Nephron (organoid): ENCODE data around the gene FGFR2.
A peak's percentile ranks its signal among the peaks of the same experiment; 100 is the strongest.

ENCODE experiments used
- H3K27ac Mint-ChIP-seq, 3 experiments: 2 replicates each; pipeline ENCODE4 v1.8.0; 2020; ENCODE audit warnings: mixed read lengths in 3 of 3, mild to moderate bottlenecking in 2 of 3, moderate library complexity in 1 of 3
- H3K27me3 Mint-ChIP-seq: 2 replicates; pipeline ENCODE4 v1.8.0; 2021; ENCODE audit warnings: low read depth, mild to moderate bottlenecking, moderate library complexity, mixed read lengths
- H3K36me3 Mint-ChIP-seq: 2 replicates; pipeline ENCODE4 v1.8.0; 2020; ENCODE audit warnings: low read depth, mixed read lengths
- H3K4me1 Mint-ChIP-seq: 2 replicates; pipeline ENCODE4 v1.8.0; 2020; ENCODE audit warnings: mixed read lengths
- H3K4me3 Mint-ChIP-seq, 3 experiments: 2 replicates each; pipeline ENCODE4 v1.8.0; 2020; ENCODE audit warnings: mild to moderate bottlenecking in 3 of 3, mixed read lengths in 3 of 3, moderate library complexity in 2 of 3
- H3K9me3 Mint-ChIP-seq: 2 replicates; pipeline ENCODE4 v1.8.0; 2020; ENCODE audit warnings: mixed read lengths
- CTCF ChIP-seq, 3 experiments: fragments of 200-600 bp; sonication (generic); IDR thresholded peaks; one replicate each; pipeline ENCODE4 v1.5.0; 2021; ENCODE audit warnings: antibody characterized with exemption in 3 of 3; ENCODE audit not compliant: unreplicated experiment in 3 of 3

Gene FGFR2

GRCh38 chr10:121639416-121639815 lies 41.2 kb upstream of the FGFR2 start:
- no peak for TF ChIP-seq CTCF (IDR thresholded peaks at IDR 0.05; ENCODE audit: unreplicated experiment in 3 of 3)
- peaks cover 10% of the 10 kb centered on the region for H3K36me3 Mint-ChIP-seq
- no peak overlapping the region for H3K4me3 Mint-ChIP-seq
- H3K9me3 Mint-ChIP-seq, result peaks cover 37% of the 10 kb centered on the region
- no peaks in the 10 kb centered on the region for H3K4me1 Mint-ChIP-seq
- H3K27ac Mint-ChIP-seq, result no peak overlapping the region
- peaks cover 14% of the 10 kb centered on the region for H3K27me3 Mint-ChIP-seq

- H3K4me3 Mint-ChIP-seq, result no peak overlapping the region
- H3K9me3 Mint-ChIP-seq, result peaks cover 34% of the 10 kb centered on the region
- peaks cover 6% of the 10 kb centered on the region for H3K27me3 Mint-ChIP-seq
- no peak for TF ChIP-seq CTCF (IDR thresholded peaks at IDR 0.05; ENCODE audit: unreplicated experiment in 3 of 3)
- H3K4me1 Mint-ChIP-seq, result no peaks in the 10 kb centered on the region
- H3K27ac Mint-ChIP-seq, result no peak overlapping the region
- H3K36me3 Mint-ChIP-seq, result peaks cover 10% of the 10 kb centered on the region
Observed at GRCh38 chr10:121637437-121637836, 39.2 kb upstream of the FGFR2 start.

- Mint-ChIP-seq H3K36me3 (peaks cover 7% of the 10 kb centered on the region), H3K4me3 (no peak overlapping the region), H3K27ac (no peak overlapping the region), H3K9me3 (peaks cover 12% of the 10 kb centered on the region), H3K4me1 (peaks cover 23% of the 10 kb centered on the region), H3K27me3 (peaks cover 22% of the 10 kb centered on the region)
- no peak for TF ChIP-seq CTCF (IDR thresholded peaks at IDR 0.05; ENCODE audit: unreplicated experiment in 3 of 3)
Observed at GRCh38 chr10:121633056-121633455, 34.8 kb upstream of the FGFR2 start.

GRCh38 chr10:121631365-121632029 lies 33.3 kb upstream of the FGFR2 start:
- H3K27me3 Mint-ChIP-seq, result peaks cover 31% of the 10 kb centered on the region
- no peak for TF ChIP-seq CTCF (IDR thresholded peaks at IDR 0.05; ENCODE audit: unreplicated experiment in 3 of 3)
- peak overlapping the region; percentile 45 to 69 (median 52) for H3K27ac Mint-ChIP-seq
- H3K4me1 Mint-ChIP-seq, result peaks cover 32% of the 10 kb centered on the region
- no peak overlapping the region for H3K4me3 Mint-ChIP-seq
- H3K9me3 Mint-ChIP-seq, result peaks cover 2% of the 10 kb centered on the region
- no peaks in the 10 kb centered on the region for H3K36me3 Mint-ChIP-seq

GRCh38 chr10:121628859-121629258 lies 30.6 kb upstream of the FGFR2 start:
- Mint-ChIP-seq H3K36me3 (no peaks in the 10 kb centered on the region), H3K9me3 (no peaks in the 10 kb centered on the region), H3K4me3 (no peak overlapping the region), H3K4me1 (peaks cover 32% of the 10 kb centered on the region), H3K27ac (peak overlapping the region; percentile 9 to 48 (median 21)), H3K27me3 (peaks cover 40% of the 10 kb centered on the region)
- TF ChIP-seq CTCF (IDR thresholded peaks at IDR 0.05; ENCODE audit: unreplicated experiment in 3 of 3), result no peak
